C4-2B (cell line): Measurements from ENCODE around the gene ADPRH.

Experiments used
- CTCF ChIP-seq: fragments of 450-650 bp; conservative IDR thresholded peaks from 2 replicates; pipeline ENCODE4 v1.5.1; 2017; ENCODE audit warnings: mild to moderate bottlenecking
- ZFX ChIP-seq: fragments of 450-650 bp; IDR thresholded peaks from 2 replicates; pipeline ENCODE4 v1.6.1; 2017

GRCh38 chr3:119624002-119624720 is 44.9 kb downstream of the ADPRH start:
- no peak for TF ChIP-seq CTCF
- TF ChIP-seq ZFX = no peak
